Muscle of leg (tissue), 11 donors: ENCODE data around the gene MADD. TPM values are rescaled to one million over a fixed set of nuclear protein-coding genes. Genes with fewer than 3 reads are reported as not detected.
A peak's percentile ranks its signal among the peaks of the same experiment; 100 is the strongest.

Source experiments
- DNase-seq: peaks from one replicate; pipeline ENCODE4 v3.0.0; 2013
- H3K27ac ChIP-seq: one replicate; pipeline ENCODE4 v1.5.1; 2013; ENCODE audit warnings: mild to moderate bottlenecking, low read length, control low read depth
- H3K27me3 ChIP-seq: one replicate; pipeline ENCODE4 v1.6.1; 2013; ENCODE audit warnings: low read length; ENCODE audit not compliant: control insufficient read depth, insufficient read depth
- H3K36me3 ChIP-seq: one replicate; pipeline ENCODE4 v1.6.1; 2013; ENCODE audit warnings: low read length; ENCODE audit not compliant: control insufficient read depth, insufficient read depth
- H3K4me1 ChIP-seq: one replicate; pipeline ENCODE4 v1.6.1; 2013; ENCODE audit warnings: low read length; ENCODE audit not compliant: control insufficient read depth, insufficient read depth
- H3K4me3 ChIP-seq: one replicate; pipeline ENCODE4 v1.5.1; 2013; ENCODE audit warnings: low read length, control low read depth
- H3K9me3 ChIP-seq: replicated peaks from 2 replicates; pipeline ENCODE4 v1.6.1; 2013; ENCODE audit warnings: low read depth, low read length; ENCODE audit not compliant: control insufficient read depth
- WGBS: methylation state at CpG from one replicate; pipeline ENCODE4 v1.1.5; 2013; ENCODE audit warnings: missing lambda C conversion rate; ENCODE audit not compliant: insufficient coverage; 5-methylcytosine and 5-hydroxymethylcytosine counted together
- polyA plus RNA-seq, 8 donors: library from polyadenylated mRNA; unstranded; fragments of 120-200 nt; gene quantifications; one replicate each; pipeline versions ENCODE4 v1.2.1 to v1.2.3, GENCODE V29; 2013; ENCODE audit warnings: inconsistent platforms in 1 of 8, low replicate concordance in 1 of 8; ENCODE audit not compliant: insufficient read length in 8 of 8, insufficient read depth in 1 of 8
- total RNA-seq: library from RNA; stranded (reverse); fragments of 120-200 nt; gene quantifications from one replicate; pipeline ENCODE4 v1.2.4, GENCODE V29; 2013

Gene MADD
- total and polyA plus RNA-seq, 9 donors = 16.7 to 34.3 (median 30.0) TPM

DNA sequence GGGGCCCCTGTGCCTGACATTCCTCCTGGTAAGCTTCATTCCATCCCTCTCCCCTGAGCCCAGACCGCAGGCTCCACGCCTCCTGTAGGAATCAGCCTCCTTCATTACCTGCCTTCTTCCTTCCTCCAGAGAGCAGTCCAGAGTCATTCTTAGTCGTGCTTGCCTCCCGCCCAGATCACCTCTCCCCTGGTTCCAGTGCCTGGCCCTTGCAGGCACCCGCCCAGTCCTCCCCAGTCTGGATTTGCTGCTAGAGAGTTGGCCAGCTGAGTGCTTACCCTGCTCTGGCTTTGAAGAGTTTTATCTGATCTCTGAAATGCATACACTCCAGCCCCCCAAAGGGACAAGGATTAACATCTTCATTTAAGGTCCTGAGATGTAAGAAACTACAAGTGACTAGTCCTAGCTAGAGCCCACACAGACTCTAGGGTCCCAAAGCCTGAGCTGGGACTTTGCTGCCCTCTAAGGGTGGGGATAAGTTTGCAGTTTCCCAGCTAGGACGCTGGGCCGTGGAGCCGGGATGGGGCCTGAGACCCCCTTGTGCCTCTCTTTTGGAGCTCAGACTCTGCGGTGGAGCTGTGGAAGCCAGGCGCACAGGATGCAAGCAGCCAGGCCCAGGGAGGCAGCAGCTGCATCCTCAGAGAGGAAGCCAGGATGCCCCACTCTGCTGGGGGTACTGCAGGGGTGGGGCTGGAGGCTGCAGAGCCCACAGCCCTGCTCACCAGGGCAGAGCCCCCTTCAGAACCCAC is 10.5 kb upstream of the MADD start:
- WGBS = 30% methylated on average over 9 of the region's 10 CpGs
- Histone ChIP-seq H3K9me3 (no peaks in the 10 kb centered on the region), H3K27ac (no peak overlapping the region), H3K4me3 (no peak overlapping the region), H3K4me1 (peaks cover 49% of the 10 kb centered on the region), H3K27me3 (no peaks in the 10 kb centered on the region), H3K36me3 (peaks cover 5% of the 10 kb centered on the region)
- DNase-seq = no peak

DNA sequence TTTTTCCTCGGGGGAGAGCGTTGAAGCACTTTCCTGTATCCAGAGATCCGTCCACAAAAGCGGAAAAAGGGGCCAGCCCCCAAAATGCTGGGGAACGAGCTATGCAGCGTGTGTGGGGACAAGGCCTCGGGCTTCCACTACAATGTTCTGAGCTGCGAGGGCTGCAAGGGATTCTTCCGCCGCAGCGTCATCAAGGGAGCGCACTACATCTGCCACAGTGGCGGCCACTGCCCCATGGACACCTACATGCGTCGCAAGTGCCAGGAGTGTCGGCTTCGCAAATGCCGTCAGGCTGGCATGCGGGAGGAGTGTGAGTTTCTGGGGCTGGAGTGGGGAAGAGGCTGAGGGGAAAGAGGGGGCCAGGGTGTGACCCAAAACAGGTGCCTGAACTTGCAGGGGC is 9.6 kb upstream of the MADD start:
- WGBS = 92% methylated on average over 18 of the region's 19 CpGs
- peaks cover 40% of the 10 kb centered on the region for H3K4me1 ChIP-seq
- no peaks in the 10 kb centered on the region for H3K27me3 ChIP-seq
- H3K4me3 ChIP-seq = no peak overlapping the region
- H3K9me3 ChIP-seq = no peaks in the 10 kb centered on the region
- H3K27ac ChIP-seq = no peak overlapping the region
- peaks cover 5% of the 10 kb centered on the region for H3K36me3 ChIP-seq
- DNase-seq = no peak

DNA sequence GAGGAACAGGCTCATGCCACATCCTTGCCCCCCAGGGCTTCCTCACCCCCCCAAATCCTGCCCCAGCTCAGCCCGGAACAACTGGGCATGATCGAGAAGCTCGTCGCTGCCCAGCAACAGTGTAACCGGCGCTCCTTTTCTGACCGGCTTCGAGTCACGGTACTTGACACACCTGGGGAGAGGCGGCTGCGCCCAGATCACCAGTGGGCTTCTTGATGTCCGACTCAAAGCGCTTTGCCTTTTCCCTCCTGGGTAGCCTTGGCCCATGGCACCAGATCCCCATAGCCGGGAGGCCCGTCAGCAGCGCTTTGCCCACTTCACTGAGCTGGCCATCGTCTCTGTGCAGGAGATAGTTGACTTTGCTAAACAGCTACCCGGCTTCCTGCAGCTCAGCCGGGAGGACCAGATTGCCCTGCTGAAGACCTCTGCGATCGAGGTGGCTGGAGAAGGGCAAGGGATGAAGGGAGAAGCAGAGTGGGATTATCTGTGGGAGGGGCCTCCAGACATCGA is 8.6 kb upstream of the MADD start:
- WGBS = 92% methylated on average over 22 of the region's 22 CpGs

DNA sequence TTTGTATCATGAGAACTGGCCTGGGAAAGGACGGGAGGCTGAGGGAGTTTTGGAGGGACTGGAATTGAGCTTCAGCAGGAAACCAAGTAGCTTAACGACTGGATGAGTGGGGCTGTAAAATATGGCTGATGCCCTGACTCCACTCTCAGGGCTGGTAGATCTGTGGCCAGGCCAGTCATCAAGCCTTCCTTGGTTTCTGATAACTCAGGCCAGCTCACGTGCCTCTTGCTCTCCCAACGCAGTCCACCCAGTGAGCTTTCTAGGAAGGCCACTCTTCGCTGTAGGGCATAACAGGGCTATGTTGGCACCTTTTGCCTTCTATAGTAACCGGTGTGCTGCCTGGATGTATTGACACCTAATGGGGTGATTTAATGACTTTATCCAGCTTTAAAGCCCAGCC is 5.8 kb upstream of the MADD start:
- Histone ChIP-seq H3K36me3 (peaks cover 5% of the 10 kb centered on the region), H3K27me3 (no peaks in the 10 kb centered on the region), H3K9me3 (no peaks in the 10 kb centered on the region), H3K4me1 (peaks cover 23% of the 10 kb centered on the region), H3K4me3 (no peak overlapping the region), H3K27ac (no peak overlapping the region)
- 69% methylated on average over 4 of the region's 6 CpGs for WGBS
- DNase-seq = no peak

More for the DNA sequence above, 8.6 kb upstream of the MADD start:
- Histone ChIP-seq H3K4me1 (peaks cover 31% of the 10 kb centered on the region), H3K4me3 (no peak overlapping the region), H3K9me3 (no peaks in the 10 kb centered on the region), H3K27me3 (no peaks in the 10 kb centered on the region), H3K36me3 (peaks cover 5% of the 10 kb centered on the region), H3K27ac (no peak overlapping the region)
- no peak for DNase-seq

DNA sequence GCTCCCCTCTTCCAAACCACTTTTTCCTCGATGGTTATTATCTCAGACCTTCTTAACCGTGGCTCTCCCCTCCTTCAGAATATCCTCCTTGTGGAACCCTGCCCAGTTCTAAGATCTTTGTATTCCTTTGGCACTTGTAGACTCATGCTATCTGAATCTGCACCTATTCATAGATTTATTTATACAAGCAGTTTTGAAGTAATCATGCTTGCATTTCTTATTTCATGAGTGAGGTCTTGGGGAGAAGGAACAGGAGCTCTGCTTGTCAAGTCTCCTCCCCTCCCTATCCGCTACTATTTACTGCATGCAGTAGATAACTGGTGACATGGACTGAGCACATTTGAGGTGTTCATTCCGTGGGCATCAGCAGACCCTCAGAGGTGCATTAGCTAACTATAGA is 5.4 kb upstream of the MADD start:
- H3K9me3 ChIP-seq = no peaks in the 10 kb centered on the region
- H3K4me1 ChIP-seq = peaks cover 21% of the 10 kb centered on the region
- DNase-seq = no peak
- 100% methylated on average over 1 of the region's 4 CpGs for WGBS
- peaks cover 5% of the 10 kb centered on the region for H3K36me3 ChIP-seq
- H3K27ac ChIP-seq = no peak overlapping the region
- no peaks in the 10 kb centered on the region for H3K27me3 ChIP-seq
- no peak overlapping the region for H3K4me3 ChIP-seq

DNA sequence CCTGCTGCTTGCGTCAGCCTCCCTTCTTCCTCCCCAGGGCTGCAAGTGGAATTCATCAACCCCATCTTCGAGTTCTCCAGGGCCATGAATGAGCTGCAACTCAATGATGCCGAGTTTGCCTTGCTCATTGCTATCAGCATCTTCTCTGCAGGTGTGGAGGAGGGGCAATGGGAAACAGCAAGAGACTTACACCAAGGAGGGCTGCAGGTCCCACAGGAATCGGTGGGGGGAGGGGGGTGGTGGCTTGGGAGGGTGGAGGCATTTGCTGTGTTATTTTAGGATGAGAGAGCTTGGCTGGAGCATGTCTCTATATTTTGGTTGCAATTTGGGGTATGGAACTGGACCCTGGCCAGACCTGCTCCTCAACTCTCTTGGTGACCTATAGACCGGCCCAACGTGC is 2.1 kb upstream of the MADD start:
- Histone ChIP-seq H3K9me3 (no peaks in the 10 kb centered on the region), H3K36me3 (no peaks in the 10 kb centered on the region), H3K27me3 (no peaks in the 10 kb centered on the region), H3K27ac (peak overlapping the region; percentile 92), H3K4me3 (no peak overlapping the region), H3K4me1 (peaks cover 37% of the 10 kb centered on the region)
- DNase-seq = no peak
- WGBS = 45% methylated on average over 2 of the region's 6 CpGs

DNA sequence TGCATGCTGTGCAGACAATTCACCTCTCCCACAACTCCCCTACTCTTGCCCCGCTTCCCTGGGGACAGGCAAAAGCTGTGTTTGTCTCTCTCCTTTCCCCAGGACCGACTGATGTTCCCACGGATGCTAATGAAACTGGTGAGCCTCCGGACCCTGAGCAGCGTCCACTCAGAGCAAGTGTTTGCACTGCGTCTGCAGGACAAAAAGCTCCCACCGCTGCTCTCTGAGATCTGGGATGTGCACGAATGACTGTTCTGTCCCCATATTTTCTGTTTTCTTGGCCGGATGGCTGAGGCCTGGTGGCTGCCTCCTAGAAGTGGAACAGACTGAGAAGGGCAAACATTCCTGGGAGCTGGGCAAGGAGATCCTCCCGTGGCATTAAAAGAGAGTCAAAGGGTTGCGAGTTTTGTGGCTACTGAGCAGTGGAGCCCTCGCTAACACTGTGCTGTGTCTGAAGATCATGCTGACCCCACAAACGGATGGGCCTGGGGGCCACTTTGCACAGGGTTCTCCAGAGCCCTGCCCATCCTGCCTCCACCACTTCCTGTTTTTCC is 1.4 kb upstream of the MADD start:
- H3K4me3 ChIP-seq = peak overlapping the region; percentile 75
- DNase-seq = no peak
- no peaks in the 10 kb centered on the region for H3K9me3 ChIP-seq
- H3K27ac ChIP-seq = peak overlapping the region; percentile 92
- 26% methylated on average over 10 of the region's 13 CpGs for WGBS
- no peaks in the 10 kb centered on the region for H3K36me3 ChIP-seq
- no peaks in the 10 kb centered on the region for H3K27me3 ChIP-seq
- peaks cover 37% of the 10 kb centered on the region for H3K4me1 ChIP-seq

DNA sequence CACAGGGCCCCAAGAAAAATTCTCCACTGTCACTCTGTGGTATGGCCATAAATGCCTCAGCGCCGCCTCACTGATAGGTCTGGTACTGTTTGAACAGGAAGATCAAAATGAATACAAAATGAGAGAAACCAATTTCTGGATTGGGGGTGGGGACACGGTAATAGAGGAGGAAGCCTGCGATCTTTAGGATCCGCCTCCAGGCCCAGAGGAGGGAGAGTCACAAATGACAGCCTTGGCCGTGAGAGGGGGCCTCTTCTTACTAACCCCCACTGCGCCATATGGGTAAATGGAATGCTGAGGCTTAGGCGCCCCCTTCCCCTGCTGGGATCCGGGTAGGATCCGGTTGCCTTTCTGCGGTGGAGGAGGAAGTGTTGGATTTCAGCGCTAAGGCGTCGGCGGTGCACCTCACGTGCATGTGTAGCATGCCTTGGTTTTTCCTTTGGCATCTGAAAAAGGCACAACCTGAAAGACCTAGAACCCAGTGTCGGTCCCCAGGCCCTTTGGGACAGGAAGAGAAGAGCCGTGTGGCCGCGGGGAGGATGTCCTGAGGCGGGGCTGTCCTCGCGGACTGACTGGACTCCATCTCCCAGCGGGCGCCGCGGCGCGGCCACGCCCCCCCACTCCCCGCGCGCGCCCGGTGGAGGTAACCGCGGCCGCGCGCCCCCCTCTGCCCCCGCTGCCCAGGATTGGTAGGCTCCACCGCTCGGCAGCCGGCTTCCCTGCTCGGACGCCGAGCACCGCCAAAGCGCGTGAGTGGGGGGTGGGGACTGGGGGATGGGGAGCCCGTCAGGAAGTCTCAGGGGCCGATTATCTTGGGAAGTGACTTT is 718 bp upstream of the MADD start:
- peak; percentile 93 for DNase-seq
- H3K4me1 ChIP-seq = peaks cover 37% of the 10 kb centered on the region
- under 1% methylated on average over 35 of the region's 52 CpGs for WGBS
- peaks cover under 1% of the 10 kb centered on the region for H3K36me3 ChIP-seq
- peak overlapping the region; percentile 75 for H3K4me3 ChIP-seq
- no peaks in the 10 kb centered on the region for H3K9me3 ChIP-seq
- peak overlapping the region; percentile 95 for H3K27ac ChIP-seq
- H3K27me3 ChIP-seq = no peaks in the 10 kb centered on the region

DNA sequence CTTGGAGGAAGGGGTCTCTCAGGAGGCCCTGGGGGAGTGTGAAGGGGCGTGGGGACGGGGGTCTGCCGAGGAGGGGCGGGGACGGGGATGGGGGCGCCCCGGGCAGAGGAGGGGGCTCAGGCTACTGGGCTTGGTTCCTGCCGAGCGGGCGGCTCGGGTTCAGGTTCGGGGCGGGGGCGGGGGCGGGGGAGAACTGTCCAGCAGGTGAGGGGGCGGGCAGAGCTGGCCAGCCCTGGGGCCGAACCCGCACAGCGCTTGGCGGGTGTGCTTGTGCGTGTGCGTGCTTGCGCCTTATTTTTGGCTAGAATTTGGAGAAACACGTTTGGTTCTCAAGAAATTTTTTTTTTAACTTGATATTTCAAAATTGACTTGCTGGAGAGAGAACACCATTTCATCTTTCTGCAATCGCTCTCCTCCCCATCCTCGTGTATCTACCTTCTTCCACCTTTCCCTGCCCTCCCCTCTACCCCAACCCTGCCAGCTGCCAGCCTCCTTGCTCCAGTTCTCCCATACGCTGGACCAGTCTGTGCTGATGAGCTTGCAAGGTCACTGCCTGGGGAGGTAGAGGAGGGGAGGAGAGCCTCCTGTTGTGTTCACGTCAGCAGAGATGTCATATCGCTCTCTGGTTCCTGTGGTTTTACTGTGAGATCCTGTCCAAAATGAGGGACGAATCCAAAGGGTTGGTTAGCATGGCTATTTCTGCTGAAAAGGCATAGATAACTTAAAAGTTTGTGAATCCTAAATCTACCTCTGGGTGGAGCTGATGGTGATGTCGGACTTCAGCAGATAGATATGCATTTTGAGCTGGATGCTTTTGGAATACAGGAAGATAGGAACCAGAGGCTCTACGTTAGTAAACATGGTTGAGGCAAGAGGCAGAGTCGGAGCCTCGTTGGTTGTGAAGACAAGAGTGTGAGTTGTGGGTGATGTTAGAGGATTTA is 668 bp downstream of the MADD start:
- WGBS = 2% methylated on average over 16 of the region's 34 CpGs
- no peaks in the 10 kb centered on the region for H3K27me3 ChIP-seq
- H3K36me3 ChIP-seq = peaks cover 14% of the 10 kb centered on the region
- H3K4me3 ChIP-seq = peak overlapping the region; percentile 60
- peaks cover 37% of the 10 kb centered on the region for H3K4me1 ChIP-seq
- peak overlapping the region; percentile 89 for H3K27ac ChIP-seq
- no peaks in the 10 kb centered on the region for H3K9me3 ChIP-seq
- peak; percentile 53 for DNase-seq
